8988T (cell line): ENCODE results near the gene SLCO2A1.

Source experiments
- DNase-seq: peaks from one replicate; pipeline ENCODE4 v3.0.0; 2011

Gene SLCO2A1

DNA sequence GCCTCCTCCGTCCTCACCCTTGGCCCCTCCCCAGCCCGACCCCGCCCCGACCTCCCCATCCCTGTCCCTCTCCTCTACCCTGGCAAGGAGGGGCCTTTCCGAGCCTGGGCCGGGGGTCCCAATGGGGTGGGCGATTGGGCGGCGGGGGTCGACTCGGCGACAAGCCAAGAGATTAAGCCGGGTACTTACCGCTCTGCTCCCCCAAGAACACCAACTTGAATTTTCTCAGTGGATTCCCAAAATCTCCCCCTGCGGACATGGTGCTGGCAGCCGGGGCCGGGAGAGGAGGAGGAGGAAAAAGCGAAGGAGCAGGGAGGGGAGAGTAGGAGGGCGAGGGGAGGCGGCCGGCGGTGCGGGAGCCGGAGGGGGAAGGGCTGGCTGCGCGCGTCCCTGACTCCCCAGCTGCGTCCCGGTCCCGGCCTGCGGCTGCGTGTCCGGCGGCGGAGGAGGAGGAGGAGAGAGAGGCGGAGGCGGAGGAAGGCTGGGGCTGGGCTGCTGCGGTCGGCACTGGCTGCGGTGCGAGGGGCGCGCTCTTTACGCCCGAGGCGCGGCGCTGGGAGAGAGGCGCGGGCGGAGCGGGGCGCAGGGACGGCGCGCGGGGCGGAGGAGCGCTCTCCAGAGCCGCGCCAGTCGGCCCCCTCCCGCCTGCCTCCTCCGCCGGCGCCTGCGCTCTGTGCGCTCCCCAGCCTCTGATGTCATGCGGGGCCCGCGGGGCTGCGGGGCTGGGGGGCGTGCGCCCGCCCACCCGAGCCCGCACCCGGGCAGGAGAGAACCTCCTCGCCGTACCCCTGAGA lies 134.3 kb downstream of the SLCO2A1 start, which contains the start of gene RAB6B:
Gene RAB6B (minus strand): TSS at position 675 of the 794 bp plus-strand sequence. CDS start 416 bp downstream, at position 259.
- peak; percentile 79 for DNase-seq

DNA sequence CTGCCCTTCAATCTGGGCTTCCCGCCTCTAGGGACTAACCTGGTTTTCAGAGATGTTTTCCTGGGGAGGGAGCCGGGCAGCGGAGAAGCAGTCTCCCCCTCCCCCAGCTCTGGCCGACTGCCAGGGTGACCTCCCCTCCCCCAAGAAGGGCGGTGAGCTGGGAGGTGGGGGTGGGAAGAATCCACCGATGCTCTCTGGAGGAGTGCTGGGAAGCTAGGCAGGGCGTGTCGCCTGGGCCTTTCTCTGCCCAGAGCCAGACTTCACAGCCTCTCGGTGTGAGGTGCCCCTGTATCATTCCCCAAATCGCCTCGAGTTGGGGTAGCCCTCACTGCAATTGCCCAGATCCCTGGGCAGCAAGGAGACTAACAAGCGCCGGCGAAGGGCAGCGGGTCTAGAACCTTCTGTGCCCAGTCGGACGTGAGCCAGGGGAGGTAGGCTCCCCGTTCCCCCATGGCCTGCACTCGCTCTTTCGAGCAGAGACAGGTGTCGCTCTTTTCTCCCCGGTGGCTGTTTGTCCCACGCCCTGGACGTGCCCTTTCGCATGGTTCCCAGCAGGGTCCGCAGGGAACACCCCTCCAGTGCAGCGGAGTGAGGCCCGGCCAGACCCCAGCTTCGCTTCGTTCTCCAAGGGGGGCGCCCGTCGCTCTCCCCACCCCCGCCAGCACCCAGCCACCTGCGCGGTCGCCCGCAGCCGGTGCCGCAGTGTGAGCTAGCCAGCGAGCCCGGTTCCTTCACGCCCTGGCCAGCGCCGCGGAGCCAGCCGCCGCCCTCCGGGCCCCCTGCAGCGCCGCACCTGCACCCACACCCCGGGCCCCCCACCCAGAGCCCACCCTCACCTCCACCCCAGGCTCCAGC lies 135.1 kb downstream of the SLCO2A1 start:
- DNase-seq = no peak

- DNase-seq = no peak
Measured at GRCh38 chr3:133893683-133894352, 135.9 kb downstream of the SLCO2A1 start.

DNA sequence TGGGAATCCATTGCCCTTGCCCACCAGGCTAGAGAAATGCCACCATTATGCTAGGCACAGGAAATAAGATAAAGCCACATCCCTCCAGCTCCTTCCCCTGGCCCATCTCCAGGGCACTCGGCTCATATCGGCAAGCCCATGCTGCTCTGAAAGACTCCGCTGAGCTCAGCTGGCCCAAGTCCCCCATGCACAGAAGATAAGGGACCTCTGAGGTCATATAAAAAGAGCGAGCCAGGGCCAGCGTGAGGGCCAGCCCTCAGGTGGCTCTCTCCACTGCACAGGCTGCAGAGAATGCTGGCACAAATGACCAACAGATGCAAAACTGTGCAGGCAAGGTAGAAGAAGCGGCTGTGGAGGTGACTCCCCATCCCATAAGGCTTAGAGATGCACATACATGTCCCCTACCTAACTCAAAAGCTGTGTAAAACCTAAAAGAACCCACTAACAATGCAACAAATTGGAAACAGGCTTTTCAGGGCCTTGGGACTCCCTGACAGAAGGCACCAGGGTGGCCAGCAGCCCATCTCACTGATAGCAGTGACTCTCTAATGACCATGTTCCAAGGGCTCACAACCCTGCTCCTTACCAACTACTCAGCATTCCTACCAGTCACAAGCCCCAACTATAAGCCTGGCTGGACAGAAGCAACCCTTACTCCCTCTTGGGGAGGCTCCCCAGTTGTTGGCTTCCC lies 137.0 kb downstream of the SLCO2A1 start:
- DNase-seq = no peak

GRCh38 chr3:133891662-133892378 lies 137.9 kb downstream of the SLCO2A1 start:
- no peak for DNase-seq

- no peak for DNase-seq
Measured at GRCh38 chr3:133890972-133891644, 138.6 kb downstream of the SLCO2A1 start.

DNA sequence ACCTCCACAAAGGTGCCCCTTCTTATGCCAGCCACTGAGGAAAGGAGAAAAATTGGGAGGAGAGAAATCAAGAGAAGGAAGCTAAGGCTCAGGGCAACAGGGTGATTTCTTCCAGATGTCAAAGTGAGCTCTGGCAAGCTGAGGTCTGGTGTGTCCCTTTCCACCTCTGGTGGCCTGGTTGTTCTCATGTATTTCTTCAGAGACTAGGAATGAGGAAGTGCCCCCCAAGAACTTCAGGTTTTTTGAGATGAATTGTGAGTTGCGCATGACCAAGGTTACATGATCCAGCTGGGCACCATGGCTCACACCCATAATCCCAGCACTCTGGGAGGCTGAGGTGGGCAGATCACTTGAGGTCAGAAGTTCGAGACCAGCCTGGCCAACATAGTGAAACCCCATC lies 139.7 kb downstream of the SLCO2A1 start:
- no peak for DNase-seq

DNA sequence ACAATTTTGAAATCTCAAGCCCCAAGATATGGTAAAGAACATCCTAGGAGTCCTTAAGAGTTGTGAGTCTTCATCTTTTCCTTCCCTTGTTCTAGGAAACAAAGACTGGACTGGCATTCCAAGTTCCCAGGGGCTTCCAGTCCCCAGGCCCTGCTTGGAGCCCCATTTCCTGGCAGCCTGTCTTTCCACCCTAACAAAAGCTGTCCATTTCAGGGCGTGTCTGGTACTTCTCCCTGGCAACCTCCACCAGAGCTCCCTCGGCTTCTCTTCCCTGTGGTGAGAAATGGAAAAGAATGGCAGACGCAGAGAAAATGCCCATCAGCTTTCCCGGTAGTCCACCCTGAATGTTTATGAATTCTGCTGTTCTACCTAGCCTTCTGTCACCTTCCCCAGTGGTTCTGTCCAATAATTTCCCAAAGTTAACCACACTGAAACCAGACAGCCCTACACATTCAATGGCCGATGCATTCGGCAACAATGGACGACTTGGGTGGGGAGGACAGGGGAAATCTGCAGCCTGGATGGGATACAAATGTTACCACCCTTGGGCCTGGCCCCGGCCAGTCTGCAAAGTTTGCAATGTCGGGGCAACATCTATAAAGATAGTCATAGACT lies 140.9 kb downstream of the SLCO2A1 start:
- DNase-seq = no peak

GRCh38 chr3:133887803-133888703 lies 141.7 kb downstream of the SLCO2A1 start:
- DNase-seq = no peak

- DNase-seq = no peak
Measured at GRCh38 chr3:133887074-133887802, 142.5 kb downstream of the SLCO2A1 start.

DNA sequence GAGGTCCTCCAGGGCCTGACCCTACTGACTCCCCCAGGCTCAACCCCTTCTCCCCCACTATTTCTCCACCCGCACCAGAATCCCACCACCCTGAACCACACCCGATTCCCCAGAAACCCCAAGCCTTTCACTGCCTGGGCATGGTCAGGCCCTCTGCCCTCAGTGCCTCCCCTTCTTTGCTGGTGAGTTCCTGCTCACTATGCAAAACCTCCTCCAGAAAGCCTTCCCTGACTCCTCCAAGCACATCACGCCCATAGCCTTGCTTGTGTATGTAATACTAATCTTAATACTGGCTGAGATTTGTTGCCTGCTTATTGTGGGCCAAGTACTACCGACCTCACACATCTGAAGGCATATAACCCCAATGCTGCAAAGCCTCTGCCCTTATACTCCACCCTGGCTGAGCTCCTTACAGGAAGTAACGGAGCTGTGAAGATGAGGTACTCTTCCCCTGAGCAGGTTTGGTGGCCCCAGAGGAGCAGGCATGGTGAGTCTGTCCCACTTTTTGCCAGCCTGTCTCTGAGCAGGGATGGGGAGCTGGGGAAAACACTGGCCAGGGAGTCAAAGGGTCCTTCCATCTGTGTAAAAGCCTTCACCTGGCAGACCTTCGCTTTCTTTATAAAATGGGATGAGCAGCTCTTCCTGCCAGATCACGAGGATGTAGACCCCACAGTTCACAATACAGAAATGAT lies 143.5 kb downstream of the SLCO2A1 start:
- no peak for DNase-seq

DNA sequence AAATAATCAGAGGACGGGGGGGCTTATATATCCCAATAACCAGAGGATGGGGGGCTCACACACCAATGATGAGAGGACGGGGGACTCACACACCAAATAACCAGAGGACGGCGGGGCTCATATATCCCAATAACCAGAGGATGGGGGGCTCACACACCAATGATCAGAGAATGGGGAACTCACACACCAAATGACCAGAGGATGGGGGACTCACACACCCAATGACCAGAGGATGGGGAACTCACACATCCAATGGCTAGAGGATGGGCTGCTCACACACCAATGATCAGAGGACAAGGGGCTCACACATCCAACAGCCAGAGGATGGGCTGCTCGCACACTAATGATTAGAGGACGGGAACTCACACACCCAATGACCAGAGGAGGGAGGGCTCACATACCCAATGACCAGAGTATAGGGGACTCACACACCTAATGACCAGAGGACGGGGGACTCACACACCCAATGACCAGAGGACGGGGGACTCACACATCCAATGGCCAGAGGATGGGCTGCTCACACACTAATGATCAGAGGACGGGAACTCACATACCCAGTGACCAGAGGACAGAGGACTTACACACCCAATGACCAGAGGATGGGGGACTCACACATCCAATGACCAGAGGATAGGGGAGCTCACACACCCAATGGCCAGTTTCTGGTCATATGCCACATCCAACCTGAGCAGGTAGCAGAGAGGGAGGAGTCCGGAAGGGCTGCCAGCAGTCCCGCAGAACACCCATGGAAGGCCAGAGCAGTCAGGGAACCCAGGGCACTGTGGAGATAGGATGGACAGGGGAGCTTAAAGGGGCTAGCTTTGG lies 144.6 kb downstream of the SLCO2A1 start:
- no peak for DNase-seq

GRCh38 chr3:133884054-133884886 lies 145.5 kb downstream of the SLCO2A1 start:
- no peak for DNase-seq

DNA sequence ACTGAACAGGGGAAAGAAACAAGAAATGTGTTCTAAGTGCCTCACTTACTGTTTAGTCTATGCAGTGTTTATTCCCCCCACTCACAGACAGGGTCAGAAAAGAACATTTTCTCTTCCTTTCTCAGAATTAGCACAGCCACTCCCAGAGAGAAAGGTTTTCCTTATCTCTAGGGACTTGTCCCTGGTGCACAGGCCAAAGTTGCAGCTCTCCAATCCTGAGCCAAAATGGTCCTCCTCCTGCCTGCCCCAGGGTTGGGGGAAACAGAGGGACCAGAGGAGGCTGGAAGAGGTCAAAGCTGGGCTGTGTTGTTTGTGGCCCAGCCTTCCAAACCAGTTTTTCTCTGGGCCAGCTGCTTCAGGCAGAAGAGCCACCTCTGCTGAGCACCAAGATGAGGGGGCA lies 146.1 kb downstream of the SLCO2A1 start:
- DNase-seq = no peak

- no peak for DNase-seq
Measured at GRCh38 chr3:133882986-133883586, 146.6 kb downstream of the SLCO2A1 start.
